GM19468 (cell line): ENCODE data around the gene KLLN.
"Not testable (repeated sequence)": the region's sequence is repeated elsewhere in the genome, so short reads cannot be mapped to it uniquely, and the experiment has no call there.

Source experiments
- ATAC-seq: cut with Tn5 transposase; IDR thresholded peaks from one replicate; pipeline ENCODE4 v1.9.1; 2021; ENCODE audit warnings: mild to moderate bottlenecking, moderate library complexity, moderate number of reproducible peaks; ENCODE audit not compliant: unreplicated experiment; ENCODE audit errors: extremely low read depth

Gene KLLN

GRCh38 chr10:87867453-87867852 lies 4.1 kb upstream of the KLLN start:
- no peak for ATAC-seq

- ATAC-seq: no peak
These were observed 3.2 kb upstream of the KLLN start for GRCh38 chr10:87866412-87866974.

GRCh38 chr10:87865241-87865881 lies 2.0 kb upstream of the KLLN start:
- ATAC-seq: no peak

GRCh38 chr10:87864496-87865059 lies 1.2 kb upstream of the KLLN start:
- ATAC-seq: no peak

GRCh38 chr10:87863951-87864495 lies 690 bp upstream of the KLLN start:
- not testable (repeated sequence) for ATAC-seq

GRCh38 chr10:87862679-87863052 lies 667 bp downstream of the KLLN start:
- ATAC-seq: no peak

- peak; percentile 21 for ATAC-seq
These were observed 1.2 kb downstream of the KLLN start for GRCh38 chr10:87861953-87862678.

- ATAC-seq: no peak
These were observed 1.8 kb downstream of the KLLN start for GRCh38 chr10:87861566-87861952.

- ATAC-seq: no peak
These were observed 2.4 kb downstream of the KLLN start for GRCh38 chr10:87860816-87861403.

- ATAC-seq: no peak
These were observed 3.1 kb downstream of the KLLN start for GRCh38 chr10:87860156-87860795.

- not testable (repeated sequence) for ATAC-seq
These were observed 7.7 kb downstream of the KLLN start for GRCh38 chr10:87855665-87856064.

- ATAC-seq: not testable (repeated sequence)
These were observed 8.1 kb downstream of the KLLN start for GRCh38 chr10:87855247-87855646.

GRCh38 chr10:87852089-87852488 lies 11.2 kb downstream of the KLLN start:
- no peak for ATAC-seq

GRCh38 chr10:87850742-87851205 lies 12.6 kb downstream of the KLLN start:
- ATAC-seq: no peak

- no peak for ATAC-seq
These were observed 14.3 kb downstream of the KLLN start for GRCh38 chr10:87849001-87849400.

- no peak for ATAC-seq
These were observed 15.8 kb downstream of the KLLN start for GRCh38 chr10:87847550-87847949.

GRCh38 chr10:87846711-87847110 lies 16.6 kb downstream of the KLLN start:
- not testable (repeated sequence) for ATAC-seq

GRCh38 chr10:87846023-87846422 lies 17.3 kb downstream of the KLLN start:
- ATAC-seq: no peak

- ATAC-seq: no peak
These were observed 17.7 kb downstream of the KLLN start for GRCh38 chr10:87845624-87845998.
